H1 (cell line): ENCODE results near the gene TFF2. TPM values are rescaled to one million over a fixed set of nuclear protein-coding genes. Genes with fewer than 3 reads are reported as not detected.

Source experiments
- CTCF ChIA-PET: fragments of 300-600 bp; sonication (Branson Sonifier 250); formaldehyde crosslinking; loops from one replicate; lab custom pipeline; 2021; ENCODE audit not compliant: partially characterized antibody; lab: Charles Lee
- POLR2A ChIA-PET: fragments of 300-600 bp; sonication (Branson Sonifier 250); formaldehyde crosslinking; loops from one replicate; lab custom pipeline; 2021; ENCODE audit warnings: inconsistent platforms; ENCODE audit not compliant: partially characterized antibody; lab: Charles Lee
- DNase-seq, 2 experiments: peaks; one replicate each; pipeline versions ENCODE4 v3.0.0 to v3.0.0-alpha.2; 2010 to 2022; ENCODE audit warnings: low spot score in 2 of 2, low read depth in 1 of 2, mixed read lengths in 1 of 2
- FAIRE-seq: peaks from 2 replicates; lab custom pipeline; 2011; peaks lifted over from hg19 to GRCh38; lab: Jason Lieb, UNC
- H2AFZ ChIP-seq: 2 replicates; pipeline ENCODE4 v1.8.1; 2012; ENCODE audit warnings: low read length, inconsistent platforms
- H2AK5ac ChIP-seq: 2 replicates; pipeline ENCODE4 v1.6.1; 2013; ENCODE audit warnings: low read depth, low read length
- H2BK120ac ChIP-seq: replicated peaks from 2 replicates; pipeline ENCODE3; 2013; ENCODE audit warnings: low read depth, low read length, inconsistent platforms
- H2BK12ac ChIP-seq: 2 replicates; pipeline ENCODE4 v1.6.1; 2013; ENCODE audit warnings: low read depth, low read length
- H2BK15ac ChIP-seq: 2 replicates; pipeline ENCODE4 v1.6.1; 2013; ENCODE audit warnings: low read length
- H2BK20ac ChIP-seq: 2 replicates; pipeline ENCODE4 v1.6.1; 2013; ENCODE audit warnings: low read length
- H2BK5ac ChIP-seq: 2 replicates; pipeline ENCODE4 v1.6.1; 2013; ENCODE audit warnings: low read depth, low read length
- H3K14ac ChIP-seq: 2 replicates; pipeline ENCODE4 v1.6.1; 2013; ENCODE audit warnings: inconsistent platforms; ENCODE audit not compliant: insufficient read length
- H3K18ac ChIP-seq: 2 replicates; pipeline ENCODE4 v1.6.1; 2013; ENCODE audit warnings: low read length; ENCODE audit errors: extremely low read depth
- H3K23ac ChIP-seq: 2 replicates; pipeline ENCODE4 v1.6.1; 2013; ENCODE audit warnings: inconsistent platforms; ENCODE audit not compliant: insufficient read length
- H3K23me2 ChIP-seq: 2 replicates; pipeline ENCODE4 v1.6.1; 2013; ENCODE audit warnings: low read depth, low read length
- H3K27ac ChIP-seq: 2 replicates; pipeline ENCODE4 v1.6.1; 2011; ENCODE audit warnings: low read depth, low read length, inconsistent platforms
- H3K27me3 ChIP-seq, 4 experiments: replicated peaks in 1 of 4; 1 replicate in 1 of 4; 2 replicates in 3 of 4; pipeline versions ENCODE4 v1.6.1 to v1.8.1; 2011 to 2013; ENCODE audit warnings: low read length in 3 of 4, mild to moderate bottlenecking in 3 of 4, inconsistent platforms in 2 of 4, mixed read lengths in 2 of 4, moderate library complexity in 1 of 4; ENCODE audit not compliant: control insufficient read depth in 3 of 4, insufficient read depth in 3 of 4; ENCODE audit errors: extremely low read depth in 1 of 4
- H3K36me3 ChIP-seq, 4 experiments: 2 replicates each; pipeline versions ENCODE4 v1.6.1 to v1.8.1; 2011 to 2013; ENCODE audit warnings: mild to moderate bottlenecking in 4 of 4, low read length in 3 of 4, moderate library complexity in 2 of 4, control low read depth in 1 of 4, inconsistent platforms in 1 of 4; ENCODE audit not compliant: insufficient read depth in 4 of 4, control insufficient read depth in 2 of 4
- H3K4ac ChIP-seq: replicated peaks from 2 replicates; pipeline ENCODE3; 2013; ENCODE audit warnings: low read length, low read depth, mixed read lengths, inconsistent platforms; ENCODE audit not compliant: insufficient read length
- H3K4me1 ChIP-seq, 4 experiments: replicated peaks in 1 of 4; 1 replicate in 1 of 4; 2 replicates in 3 of 4; pipeline versions ENCODE4 v1.6.1 to v1.8.1; 2011 to 2013; ENCODE audit warnings: low read length in 3 of 4, inconsistent platforms in 2 of 4, mixed read lengths in 1 of 4; ENCODE audit not compliant: insufficient read depth in 4 of 4, control insufficient read depth in 3 of 4
- H3K4me2 ChIP-seq, 2 experiments: 2 replicates each; pipeline versions ENCODE4 v1.6.1 to v1.8.1; 2011 to 2013; ENCODE audit warnings: low read depth in 2 of 2, low read length in 2 of 2, control low read depth in 1 of 2, inconsistent platforms in 1 of 2, mild to moderate bottlenecking in 1 of 2; ENCODE audit not compliant: insufficient read depth in 1 of 2
- H3K4me3 ChIP-seq, 4 experiments: fragments of 200-600, 300-600 bp in 1 of 4; sonication (generic), shearing (Covaris generic), sonication (Bioruptor Twin) in 1 of 4; 2 replicates each; pipeline versions ENCODE4 v1.5.1 to v1.8.1; 2011 to 2016; ENCODE audit warnings: low read length in 4 of 4, low read depth in 3 of 4, control low read depth in 2 of 4, inconsistent platforms in 2 of 4, mild to moderate bottlenecking in 2 of 4, mixed read lengths in 1 of 4, moderate library complexity in 1 of 4; ENCODE audit not compliant: insufficient read depth in 2 of 4; ENCODE audit errors: extremely low read depth in 1 of 4
- H3K56ac ChIP-seq: replicated peaks from 2 replicates; pipeline ENCODE3; 2013; ENCODE audit warnings: low read depth, mild to moderate bottlenecking, mixed read lengths, low read length, inconsistent platforms; ENCODE audit not compliant: insufficient read length
- H3K79me1 ChIP-seq: 2 replicates; pipeline ENCODE4 v1.6.1; 2013; ENCODE audit warnings: low read depth, low read length, control low read depth
- H3K79me2 ChIP-seq, 2 experiments: 2 replicates each; pipeline versions ENCODE4 v1.6.1 to v1.8.1; 2012 to 2013; ENCODE audit warnings: low read length in 2 of 2, mild to moderate bottlenecking in 2 of 2, inconsistent platforms in 1 of 2; ENCODE audit not compliant: insufficient read depth in 2 of 2, control insufficient read depth in 1 of 2
- H3K9ac ChIP-seq, 4 experiments: replicated peaks in 1 of 4; 1 replicate in 1 of 4; 2 replicates in 3 of 4; pipeline versions ENCODE4 v1.6.1 to v1.8.1; 2011 to 2013; ENCODE audit warnings: low read depth in 3 of 4, low read length in 3 of 4, control low read depth in 2 of 4, mild to moderate bottlenecking in 2 of 4, moderate library complexity in 2 of 4, inconsistent platforms in 1 of 4; ENCODE audit errors: extremely low read depth in 1 of 4
- H3K9me3 ChIP-seq, 2 experiments: 2 replicates each; pipeline versions ENCODE4 v1.6.1 to v1.8.1; 2012 to 2013; ENCODE audit warnings: mild to moderate bottlenecking in 2 of 2, moderate library complexity in 2 of 2, control low read depth in 1 of 2, inconsistent platforms in 1 of 2, low read depth in 1 of 2, low read length in 1 of 2, mixed read lengths in 1 of 2; ENCODE audit not compliant: insufficient read depth in 2 of 2
- H4K20me1 ChIP-seq, 2 experiments: replicated peaks in 1 of 2; 2 replicates each; pipeline versions ENCODE3 to v1.8.1; 2011 to 2013; ENCODE audit warnings: inconsistent platforms in 2 of 2, low read length in 2 of 2, mild to moderate bottlenecking in 1 of 2; ENCODE audit not compliant: insufficient read depth in 2 of 2, control insufficient read depth in 1 of 2
- H4K5ac ChIP-seq: 2 replicates; pipeline ENCODE4 v1.6.1; 2013; ENCODE audit warnings: low read length, low read depth, mixed read lengths, inconsistent platforms; ENCODE audit not compliant: insufficient read length
- H4K8ac ChIP-seq: 2 replicates; pipeline ENCODE4 v1.8.0; 2013; ENCODE audit warnings: mild to moderate bottlenecking, moderate library complexity, low read length, inconsistent platforms; ENCODE audit not compliant: insufficient read depth; ENCODE audit errors: extremely low read depth
- H4K91ac ChIP-seq: replicated peaks from 2 replicates; pipeline ENCODE3; 2013; ENCODE audit warnings: low read length, mixed read lengths, inconsistent platforms; ENCODE audit not compliant: insufficient read length
- EP300 ChIP-seq, 2 experiments: IDR thresholded peaks; 1 replicate in 1 of 2; 2 replicates in 1 of 2; pipeline ENCODE4 v1.6.1; 2011 to 2012; ENCODE audit warnings: low read depth in 2 of 2, low read length in 2 of 2, mild to moderate bottlenecking in 2 of 2, borderline replicate concordance in 1 of 2, inconsistent platforms in 1 of 2, moderate library complexity in 1 of 2
- WGBS, 2 experiments: shearing (Covaris generic) in 1 of 2; methylation state at CpG; one replicate each; pipeline versions ENCODE4 v1.1.6 to v1.1.7; 2013 to 2015; ENCODE audit warnings: low lambda C conversion rate in 2 of 2, mixed read lengths in 2 of 2, inconsistent platforms in 1 of 2, low coverage in 1 of 2, missing lambda C conversion rate in 1 of 2; ENCODE audit not compliant: insufficient replicate concordance in 2 of 2, insufficient coverage in 1 of 2, insufficient read length in 1 of 2; ENCODE audit errors: extremely low coverage in 1 of 2, missing lambda C conversion rate in 1 of 2; 5-methylcytosine and 5-hydroxymethylcytosine counted together
- polyA plus RNA-seq, 7 experiments: library from polyadenylated mRNA; depleted of rRNA in 3 of 7; stranded (reverse) in 5 of 7; unstranded in 2 of 7; fragments of >200 nt in 5 of 7; fragments of 200-250 nt in 2 of 7; gene quantifications; 1 replicate in 5 of 7; 2 replicates in 1 of 7; 4 replicates in 1 of 7; pipeline versions ENCODE4 v1.2.1 to v1.2.3, GENCODE V29; 2011 to 2013; ENCODE audit warnings: missing spikeins in 2 of 7, mixed read lengths in 2 of 7
- total RNA-seq: library from RNA; stranded (reverse); fragmentation: NEBNext Ultra II Directional; extraction: Animal tissue kit (Norgen Biotek cat#: 25700); gene quantifications from 2 replicates; pipeline ENCODE4 v1.2.1, GENCODE V29; 2021

The TFF2 gene
- total and polyA plus RNA-seq, 2 of the 8 experiments (the other 6 are each of a cell fraction or from before 2014, with no cell fraction given): not detected

GRCh38 chr21:42375966-42376337 is 25.2 kb upstream of the TFF2 start:
- no peak overlapping the region for H3K56ac ChIP-seq
- H3K9me3 ChIP-seq: no peaks in the 10 kb centered on the region
- no peak for DNase-seq
- no peak overlapping the region for H4K5ac ChIP-seq
- POLR2A ChIA-PET: interaction anchor here (1.5 to 1.8 kb wide), 2 partner anchors 13 to 80 kb away, joined by 4 to 5 read pairs; no protein-coding TSS in a partner anchor
- no peaks in the 10 kb centered on the region; a peak in 1 of 7 replicates for H3K27me3 ChIP-seq
- no peak overlapping the region for H4K91ac ChIP-seq
- CTCF ChIA-PET: interaction anchor here (0.9 to 3.8 kb wide), 7 partner anchors 15 to 242 kb away, joined by 3 to 18 read pairs (median 4); no protein-coding TSS in a partner anchor
- H3K4ac ChIP-seq: no peak overlapping the region
- H3K79me2 ChIP-seq: no peaks in the 10 kb centered on the region
- H2BK120ac ChIP-seq: no peak overlapping the region
- H3K23ac ChIP-seq: no peak overlapping the region
- H3K9ac ChIP-seq: no peak overlapping the region
- H3K4me1 ChIP-seq: peaks cover 0 to 7% (median 0%) of the 10 kb centered on the region in 4 experiments; a peak in 5 of 7 replicates
- H3K18ac ChIP-seq: no peak overlapping the region
- no peaks in the 10 kb centered on the region for H3K23me2 ChIP-seq
- WGBS, 2 experiments: 82% methylated on average over 1 of the region's 3 CpGs; no CpG with 5 or more reads in 1 of the 2 experiments
- no peaks in the 10 kb centered on the region for H3K36me3 ChIP-seq
- no peaks in the 10 kb centered on the region for H4K20me1 ChIP-seq
- H2AFZ ChIP-seq: no peak overlapping the region
- H2BK15ac ChIP-seq: no peak overlapping the region
- no peak overlapping the region for H3K27ac ChIP-seq
- H2BK5ac ChIP-seq: no peak overlapping the region
- no peak overlapping the region for H2AK5ac ChIP-seq
- no peak for FAIRE-seq
- H3K4me3 ChIP-seq: no peak overlapping the region
- no peak for TF ChIP-seq EP300 (IDR thresholded peaks at IDR 0.05; ENCODE audit: borderline replicate concordance in 1 of 2, low read depth in 2 of 2, low read length in 2 of 2)
- TF ChIP-seq, all 59 proteins: peak for 0
- Histone ChIP-seq H2BK20ac (no peak overlapping the region), H2BK12ac (no peak overlapping the region), H3K79me1 (no peaks in the 10 kb centered on the region; the same call in 1 of the 2 replicates), H3K14ac (no peak overlapping the region), H3K4me2 (no peak overlapping the region), H4K8ac (no peak overlapping the region; the same call in 1 of the 2 replicates)
